SK-N-SH (cell line): Measurements from ENCODE around the gene ASB18. TPM values are rescaled to one million over a fixed set of nuclear protein-coding genes. Genes with fewer than 3 reads are reported as not detected.
A peak's percentile ranks its signal among the peaks of the same experiment; 100 is the strongest.

Experiments
- CTCF ChIA-PET: fragments of 300-600, 350-600 bp; formaldehyde crosslinking; extraction: SDS; loops from one replicate; lab custom pipeline; 2021; lab: Yijun Ruan, JAX
- POLR2A ChIA-PET: fragments of 350-600 bp; sonication (Branson Sonifier 250); formaldehyde crosslinking; extraction: SDS; loops from one replicate; lab custom pipeline; 2020; ENCODE audit warnings: antibody characterized with exemption, inconsistent platforms; lab: Yijun Ruan, JAX
- DNase-seq: peaks from one replicate; pipeline ENCODE4 v3.0.0; 2012
- H2AFZ ChIP-seq: fragments of 200-600 bp; sonication (generic); 2 replicates; pipeline ENCODE4 v1.8.1; 2016; ENCODE audit warnings: antibody characterized with exemption, mild to moderate bottlenecking, low read depth
- H3F3A ChIP-seq: fragments of 200-600 bp; sonication (generic); replicated peaks from 2 replicates; pipeline ENCODE3; 2016; ENCODE audit warnings: antibody characterized with exemption, mild to moderate bottlenecking; ENCODE audit not compliant: insufficient read depth
- H3K27ac ChIP-seq, 2 experiments: fragments of 200-500 bp in 1 of 2; fragments of 200-600 bp in 1 of 2; sonication (Bioruptor generic) in 1 of 2; sonication (generic), shearing (Covaris generic) in 1 of 2; 2 replicates each; pipeline versions ENCODE4 v1.5.1 to v1.6.1; 2014 to 2016; ENCODE audit warnings: low read depth in 2 of 2, inconsistent platforms in 1 of 2, low read length in 1 of 2, mild to moderate bottlenecking in 1 of 2, mixed read lengths in 1 of 2
- H3K27me3 ChIP-seq: fragments of 200-600 bp; sonication (generic), shearing (Covaris generic); 2 replicates; pipeline ENCODE4 v1.6.1; 2016; ENCODE audit warnings: mixed run types; ENCODE audit not compliant: insufficient read depth
- H3K36me3 ChIP-seq, 2 experiments: fragments of 200-500 bp in 1 of 2; fragments of 200-600 bp in 1 of 2; sonication (Bioruptor generic) in 1 of 2; sonication (generic) in 1 of 2; replicated peaks in 1 of 2; 2 replicates each; pipeline versions ENCODE3 to v1.5.1; 2014 to 2016; ENCODE audit warnings: low read length in 1 of 2, mild to moderate bottlenecking in 1 of 2; ENCODE audit not compliant: insufficient read depth in 2 of 2, control insufficient read depth in 1 of 2
- H3K4me1 ChIP-seq, 2 experiments: fragments of 200-500 bp in 1 of 2; fragments of 200-600 bp in 1 of 2; sonication (Bioruptor generic) in 1 of 2; sonication (generic), shearing (Covaris generic) in 1 of 2; 2 replicates each; pipeline versions ENCODE4 v1.5.1 to v1.6.1; 2014 to 2016; ENCODE audit warnings: low read depth in 1 of 2, low read length in 1 of 2, mixed run types in 1 of 2; ENCODE audit not compliant: insufficient read depth in 2 of 2, control insufficient read depth in 1 of 2
- H3K4me2 ChIP-seq: fragments of 200-600 bp; sonication (generic), shearing (Covaris generic); 2 replicates; pipeline ENCODE4 v1.6.1; 2017; ENCODE audit warnings: mixed run types
- H3K4me3 ChIP-seq, 2 experiments: fragments of 200-500 bp in 1 of 2; fragments of 200-600 bp in 1 of 2; sonication (Bioruptor generic) in 1 of 2; sonication (generic), shearing (Covaris generic) in 1 of 2; 2 replicates each; pipeline versions ENCODE4 v1.5.1 to v1.8.1; 2014 to 2016; ENCODE audit warnings: low read depth in 2 of 2, inconsistent platforms in 1 of 2, low read length in 1 of 2, mild to moderate bottlenecking in 1 of 2, mixed read lengths in 1 of 2, moderate library complexity in 1 of 2
- H3K79me2 ChIP-seq: fragments of 200-600 bp; sonication (generic); 2 replicates; pipeline ENCODE4 v1.8.1; 2017; ENCODE audit warnings: mild to moderate bottlenecking; ENCODE audit not compliant: insufficient read depth
- H3K9ac ChIP-seq: fragments of 200-600 bp; sonication (generic); 2 replicates; pipeline ENCODE4 v1.6.1; 2017; ENCODE audit warnings: mixed run types
- H3K9me2 ChIP-seq: fragments of 200-600 bp; sonication (generic); 2 replicates; pipeline ENCODE4 v1.6.1; 2017; ENCODE audit warnings: mixed run types
- H3K9me3 ChIP-seq: fragments of 200-600 bp; sonication (generic); 2 replicates; pipeline ENCODE4 v1.6.1; 2017; ENCODE audit warnings: mixed run types, mild to moderate bottlenecking, moderate library complexity
- H4K20me1 ChIP-seq: fragments of 200-600 bp; sonication (generic); 2 replicates; pipeline ENCODE4 v1.6.1; 2017; ENCODE audit warnings: mild to moderate bottlenecking, mixed run types; ENCODE audit not compliant: insufficient read depth
- CHD2 ChIP-seq: fragments of 150-350 bp; IDR thresholded peaks from 2 replicates; pipeline ENCODE4 v1.6.1; 2018; ENCODE audit warnings: low read length; ENCODE audit not compliant: partially characterized antibody
- ELF1 ChIP-seq: IDR thresholded peaks from 2 replicates; pipeline ENCODE4 v1.4.0; 2012
- EZH2phosphoT487 ChIP-seq: fragments of 200-600 bp; sonication (generic); IDR thresholded peaks from 2 replicates; pipeline ENCODE4 v1.6.1; 2017; ENCODE audit warnings: low read depth, mixed run types, mild to moderate bottlenecking, antibody characterized with exemption, moderate library complexity, borderline replicate concordance
- FOXJ3 ChIP-seq: sonication (generic); formaldehyde crosslinking; IDR thresholded peaks from 2 replicates; pipeline ENCODE4 v1.5.1; 2020; ENCODE audit warnings: mild to moderate bottlenecking, missing genetic modification reagents
- FOXM1 ChIP-seq: IDR thresholded peaks from 2 replicates; pipeline ENCODE4 v1.4.0; 2012; ENCODE audit warnings: low read depth, mild to moderate bottlenecking
- GATA2 ChIP-seq: sonication (generic); formaldehyde crosslinking; IDR thresholded peaks from 2 replicates; pipeline ENCODE4 v1.5.0; 2020; ENCODE audit warnings: mild to moderate bottlenecking, missing genetic modification reagents
- JUND ChIP-seq: IDR thresholded peaks from 2 replicates; pipeline ENCODE4 v1.4.0; 2012
- MEF2A ChIP-seq: IDR thresholded peaks from 2 replicates; pipeline ENCODE4 v1.4.0; 2012; ENCODE audit warnings: low read depth, borderline replicate concordance
- MXI1 ChIP-seq: IDR thresholded peaks from 2 replicates; pipeline ENCODE4 v1.6.1; 2012; ENCODE audit warnings: mild to moderate bottlenecking, low read depth, low read length, improper control_type of control experiment
- NFIC ChIP-seq: IDR thresholded peaks from 2 replicates; pipeline ENCODE4 v1.4.0; 2012; ENCODE audit warnings: borderline replicate concordance
- POLR2AphosphoS5 ChIP-seq: IDR thresholded peaks from 2 replicates; pipeline ENCODE4 v1.6.1; 2012; ENCODE audit warnings: low read depth, low read length
- WGBS: methylation state at CpG from one replicate; pipeline ENCODE4 v1.1.6; 2017; ENCODE audit warnings: low lambda C conversion rate; 5-methylcytosine and 5-hydroxymethylcytosine counted together
- polyA plus RNA-seq, 3 experiments: library from polyadenylated mRNA; depleted of rRNA; stranded (reverse); fragments of >200 nt; gene quantifications; 2 replicates each; pipeline ENCODE4 v1.2.3, GENCODE V29; 2012
- TF ChIP-seq, protein P1 (sequence below): IDR thresholded peaks from 2 replicates; pipeline ENCODE4 v1.6.1; 2012; ENCODE audit warnings: mild to moderate bottlenecking, low read depth, low read length, moderate library complexity
- TF ChIP-seq, protein P2 (sequence below): IDR thresholded peaks from 2 replicates; pipeline ENCODE4 v1.4.0; 2012; ENCODE audit warnings: low read depth, borderline replicate concordance
- TF ChIP-seq, protein P3 (sequence below): IDR thresholded peaks from 2 replicates; pipeline ENCODE4 v1.4.0; 2012; ENCODE audit warnings: low read depth, borderline replicate concordance

The ASB18 gene
- polyA plus RNA-seq, 1 of the 3 experiments (the other 2 are of a cell fraction), result not detected

DNA sequence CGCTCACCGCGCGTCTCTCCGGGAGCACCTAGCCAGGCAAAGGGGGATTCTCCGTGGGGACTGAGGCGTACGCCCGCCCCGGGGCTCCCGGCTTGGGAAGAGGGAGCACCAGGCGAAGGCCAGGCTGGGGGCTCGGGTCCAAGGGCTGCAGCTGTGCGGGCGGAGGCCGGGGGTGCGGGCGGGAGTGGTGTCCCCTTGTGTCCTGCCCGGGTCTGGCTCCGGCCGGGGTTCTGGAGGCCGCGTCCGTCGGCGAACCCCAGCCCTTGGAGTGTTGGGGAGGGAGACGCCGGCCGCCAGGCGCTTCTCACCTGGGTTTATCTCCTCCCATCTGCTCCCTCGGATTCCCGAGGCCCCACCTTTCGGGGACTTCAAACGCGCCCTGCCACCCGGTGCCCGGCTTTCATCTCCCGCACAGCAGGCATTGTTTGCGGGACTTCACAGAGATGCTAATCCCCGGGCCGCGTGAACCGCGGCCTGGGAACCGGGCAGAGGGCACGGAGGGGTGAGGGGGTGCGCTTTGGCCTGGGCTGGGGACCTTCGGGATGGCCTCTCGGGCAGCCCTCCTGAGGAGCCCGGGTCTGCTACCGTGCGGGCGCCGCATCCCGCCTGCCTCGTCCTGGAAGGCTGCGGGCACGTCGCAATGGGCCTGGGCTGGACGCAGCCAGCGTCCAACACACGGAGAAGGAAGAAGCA, 91.0 kb downstream of the ASB18 start:
- no peak overlapping the region for H3K27ac ChIP-seq
- H3K9me3 ChIP-seq, result no peaks in the 10 kb centered on the region
- ChIA-PET CTCF (interaction anchor here (0.6 to 17.1 kb wide), 3 partner anchors 63 to 394 kb away, joined by 3 to 372 read pairs (median 248); no protein-coding TSS in a partner anchor), POLR2A (no interaction called here)
- peaks cover 0 to 3% of the 10 kb centered on the region in 2 experiments; a peak in 1 of 4 replicates for H3K4me1 ChIP-seq
- DNase-seq, result peak; percentile 50
- H3K36me3 ChIP-seq, result no peaks in the 10 kb centered on the region
- no peaks in the 10 kb centered on the region for H4K20me1 ChIP-seq
- H3K27me3 ChIP-seq, result peaks cover 66% of the 10 kb centered on the region
- H3F3A ChIP-seq, result peaks cover 14% of the 10 kb centered on the region
- H2AFZ ChIP-seq, result no peak overlapping the region
- WGBS, result 35% methylated on average over 15 of the region's 62 CpGs
- H3K9me2 ChIP-seq, result no peaks in the 10 kb centered on the region
- H3K79me2 ChIP-seq, result no peaks in the 10 kb centered on the region
- TF ChIP-seq NFIC (no peak), FOXM1 (no peak), CHD2 (no peak), JUND (no peak), POLR2AphosphoS5 (no peak), GATA2 (no peak), ELF1 (no peak), MXI1 (no peak), EZH2phosphoT487 (no peak), FOXJ3 (no peak), MEF2A (no peak)
- TF ChIP-seq, protein P1, sequence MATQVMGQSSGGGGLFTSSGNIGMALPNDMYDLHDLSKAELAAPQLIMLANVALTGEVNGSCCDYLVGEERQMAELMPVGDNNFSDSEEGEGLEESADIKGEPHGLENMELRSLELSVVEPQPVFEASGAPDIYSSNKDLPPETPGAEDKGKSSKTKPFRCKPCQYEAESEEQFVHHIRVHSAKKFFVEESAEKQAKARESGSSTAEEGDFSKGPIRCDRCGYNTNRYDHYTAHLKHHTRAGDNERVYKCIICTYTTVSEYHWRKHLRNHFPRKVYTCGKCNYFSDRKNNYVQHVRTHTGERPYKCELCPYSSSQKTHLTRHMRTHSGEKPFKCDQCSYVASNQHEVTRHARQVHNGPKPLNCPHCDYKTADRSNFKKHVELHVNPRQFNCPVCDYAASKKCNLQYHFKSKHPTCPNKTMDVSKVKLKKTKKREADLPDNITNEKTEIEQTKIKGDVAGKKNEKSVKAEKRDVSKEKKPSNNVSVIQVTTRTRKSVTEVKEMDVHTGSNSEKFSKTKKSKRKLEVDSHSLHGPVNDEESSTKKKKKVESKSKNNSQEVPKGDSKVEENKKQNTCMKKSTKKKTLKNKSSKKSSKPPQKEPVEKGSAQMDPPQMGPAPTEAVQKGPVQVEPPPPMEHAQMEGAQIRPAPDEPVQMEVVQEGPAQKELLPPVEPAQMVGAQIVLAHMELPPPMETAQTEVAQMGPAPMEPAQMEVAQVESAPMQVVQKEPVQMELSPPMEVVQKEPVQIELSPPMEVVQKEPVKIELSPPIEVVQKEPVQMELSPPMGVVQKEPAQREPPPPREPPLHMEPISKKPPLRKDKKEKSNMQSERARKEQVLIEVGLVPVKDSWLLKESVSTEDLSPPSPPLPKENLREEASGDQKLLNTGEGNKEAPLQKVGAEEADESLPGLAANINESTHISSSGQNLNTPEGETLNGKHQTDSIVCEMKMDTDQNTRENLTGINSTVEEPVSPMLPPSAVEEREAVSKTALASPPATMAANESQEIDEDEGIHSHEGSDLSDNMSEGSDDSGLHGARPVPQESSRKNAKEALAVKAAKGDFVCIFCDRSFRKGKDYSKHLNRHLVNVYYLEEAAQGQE, result no peak
- TF ChIP-seq, protein P2, sequence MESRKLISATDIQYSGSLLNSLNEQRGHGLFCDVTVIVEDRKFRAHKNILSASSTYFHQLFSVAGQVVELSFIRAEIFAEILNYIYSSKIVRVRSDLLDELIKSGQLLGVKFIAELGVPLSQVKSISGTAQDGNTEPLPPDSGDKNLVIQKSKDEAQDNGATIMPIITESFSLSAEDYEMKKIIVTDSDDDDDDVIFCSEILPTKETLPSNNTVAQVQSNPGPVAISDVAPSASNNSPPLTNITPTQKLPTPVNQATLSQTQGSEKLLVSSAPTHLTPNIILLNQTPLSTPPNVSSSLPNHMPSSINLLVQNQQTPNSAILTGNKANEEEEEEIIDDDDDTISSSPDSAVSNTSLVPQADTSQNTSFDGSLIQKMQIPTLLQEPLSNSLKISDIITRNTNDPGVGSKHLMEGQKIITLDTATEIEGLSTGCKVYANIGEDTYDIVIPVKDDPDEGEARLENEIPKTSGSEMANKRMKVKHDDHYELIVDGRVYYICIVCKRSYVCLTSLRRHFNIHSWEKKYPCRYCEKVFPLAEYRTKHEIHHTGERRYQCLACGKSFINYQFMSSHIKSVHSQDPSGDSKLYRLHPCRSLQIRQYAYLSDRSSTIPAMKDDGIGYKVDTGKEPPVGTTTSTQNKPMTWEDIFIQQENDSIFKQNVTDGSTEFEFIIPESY, result no peak
- TF ChIP-seq, protein P3, sequence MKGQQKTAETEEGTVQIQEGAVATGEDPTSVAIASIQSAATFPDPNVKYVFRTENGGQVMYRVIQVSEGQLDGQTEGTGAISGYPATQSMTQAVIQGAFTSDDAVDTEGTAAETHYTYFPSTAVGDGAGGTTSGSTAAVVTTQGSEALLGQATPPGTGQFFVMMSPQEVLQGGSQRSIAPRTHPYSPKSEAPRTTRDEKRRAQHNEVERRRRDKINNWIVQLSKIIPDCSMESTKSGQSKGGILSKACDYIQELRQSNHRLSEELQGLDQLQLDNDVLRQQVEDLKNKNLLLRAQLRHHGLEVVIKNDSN, result no peak
- no peak overlapping the region for H3K4me2 ChIP-seq
- no peak overlapping the region for H3K4me3 ChIP-seq
- H3K9ac ChIP-seq, result no peak overlapping the region
